ENCODE data around the gene TMEM272. TPM values are rescaled to one million over a fixed set of nuclear protein-coding genes. Genes with fewer than 3 reads are reported as not detected.

The TMEM272 gene
- total RNA-seq, 1 experiment from 2014 or later, result 0.17 TPM

DNA sequence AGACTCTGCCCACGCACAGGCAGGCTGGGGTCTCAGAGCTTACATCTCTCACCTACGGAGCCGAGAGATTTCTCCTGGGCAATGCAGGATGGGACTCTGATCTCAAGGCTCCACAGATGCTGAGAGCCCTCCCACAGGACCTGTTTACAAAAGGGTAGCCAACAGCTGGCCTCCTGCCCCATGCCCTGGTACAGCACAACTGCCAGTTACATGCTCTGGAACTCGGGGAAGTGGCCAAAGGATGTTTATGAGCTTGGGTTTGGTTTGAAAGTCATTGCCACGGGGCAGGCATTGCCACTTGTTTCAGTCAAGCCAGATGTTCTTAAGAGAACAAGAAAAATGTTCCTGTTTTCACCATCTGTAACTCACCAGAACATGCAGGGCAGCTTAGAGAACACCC is 44.5 kb downstream of the TMEM272 start:
- H3K36me3 ChIP-seq (ENCODE audit: control insufficient read depth in 1 of 2, insufficient read depth in 2 of 2, low read length in 2 of 2), result no peaks in the 10 kb centered on the region
- H4K20me1 ChIP-seq (ENCODE audit: insufficient read depth), result no peaks in the 10 kb centered on the region
- H2AFZ ChIP-seq (ENCODE audit: low read depth, low read length, poor library complexity, severe bottlenecking), result no peak overlapping the region
- H3K4me1 ChIP-seq (ENCODE audit: control insufficient read depth in 1 of 2, insufficient read depth in 2 of 2, low read length in 2 of 2), result peaks cover 22 to 37% of the 10 kb centered on the region in 2 experiments
- H3K27me3 ChIP-seq (ENCODE audit: insufficient read depth, low read length), result no peaks in the 10 kb centered on the region
- ChIA-PET CTCF (interaction anchor here (1.2 kb wide), 3 partner anchors 327 to 675 kb away, joined by 3 to 6 read pairs (median 4); no protein-coding TSS in a partner anchor), RAD21 (ENCODE audit: low non-redundant PET in 1 of 2, low total read pairs in 2 of 2, uncharacterized antibody in 2 of 2, unreplicated experiment in 2 of 2) (no interaction called here), POLR2A (interaction anchor here (0.8 to 2.6 kb wide), 2 partner anchors 348 to 357 kb away, joined by 3 to 9 read pairs; partner anchors contain the start of gene INTS6)
- no peak overlapping the region for H3K27ac ChIP-seq (ENCODE audit: low read depth, low read length)
- H3K9me2 ChIP-seq (ENCODE audit: insufficient read depth), result no peaks in the 10 kb centered on the region
- no peaks in the 10 kb centered on the region for H3K79me2 ChIP-seq (ENCODE audit: insufficient read depth, low read length)
- no peak for ATAC-seq
- intact Hi-C loops (cut with micrococcal nuclease), result loop anchor here (5.0 kb wide), 1 partner anchor 652 kb away; the partner anchor contains the start of gene VPS36
- H3K9ac ChIP-seq (ENCODE audit: low read length), result no peak overlapping the region
- DNase-seq (ENCODE audit: low read depth, low spot score), result no peak
- no peak overlapping the region for H3K4me3 ChIP-seq (replicated peaks in 1 of 2; ENCODE audit: low read depth in 1 of 2, low read length in 2 of 2)
- no TSS peak for BruUV-seq (replicated peaks)
- H3K9me3 ChIP-seq (ENCODE audit: control insufficient read depth in 1 of 2, insufficient read depth in 1 of 2, low read depth in 1 of 2, low read length in 2 of 2), result no peaks in the 10 kb centered on the region
- TF ChIP-seq SIN3A (IDR thresholded peaks at IDR 0.05; ENCODE audit: low read depth), result no peak
- H3K4me2 ChIP-seq (ENCODE audit: low read length), result no peak overlapping the region

DNA sequence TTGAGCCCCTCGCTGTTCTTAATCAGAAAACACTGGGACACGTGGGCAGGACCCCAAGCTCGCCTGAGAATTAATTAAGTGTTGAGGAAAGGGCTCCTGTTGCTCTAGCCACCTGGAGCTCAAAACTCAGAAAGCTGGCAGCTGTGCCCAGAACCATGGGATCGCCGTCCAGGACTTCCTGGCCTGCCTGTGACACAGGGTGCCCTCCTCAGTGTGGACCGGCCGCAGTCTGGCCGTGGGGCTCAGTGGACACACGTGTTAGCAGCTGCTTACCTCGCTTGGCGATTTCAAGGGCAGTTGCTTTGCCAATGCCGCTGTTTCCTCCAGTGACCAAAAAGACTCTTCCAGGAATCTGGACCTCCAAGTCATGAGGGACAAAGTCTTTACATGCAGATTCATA is 45.7 kb downstream of the TMEM272 start:
- Histone ChIP-seq H2AFZ (ENCODE audit: low read depth, low read length, poor library complexity, severe bottlenecking) (no peak overlapping the region), H3K36me3 (ENCODE audit: control insufficient read depth in 1 of 2, insufficient read depth in 2 of 2, low read length in 2 of 2) (no peaks in the 10 kb centered on the region), H3K9ac (ENCODE audit: low read length) (no peak overlapping the region), H3K9me3 (ENCODE audit: control insufficient read depth in 1 of 2, insufficient read depth in 1 of 2, low read depth in 1 of 2, low read length in 2 of 2) (no peaks in the 10 kb centered on the region), H3K4me3 (replicated peaks in 1 of 2; ENCODE audit: low read depth in 1 of 2, low read length in 2 of 2) (no peak overlapping the region), H3K27me3 (ENCODE audit: insufficient read depth, low read length) (no peaks in the 10 kb centered on the region), H3K9me2 (ENCODE audit: insufficient read depth) (no peaks in the 10 kb centered on the region), H4K20me1 (ENCODE audit: insufficient read depth) (no peaks in the 10 kb centered on the region), H3K79me2 (ENCODE audit: insufficient read depth, low read length) (no peaks in the 10 kb centered on the region), H3K27ac (ENCODE audit: low read depth, low read length) (no peak overlapping the region), H3K4me1 (ENCODE audit: control insufficient read depth in 1 of 2, insufficient read depth in 2 of 2, low read length in 2 of 2) (peaks cover 22 to 29% of the 10 kb centered on the region in 2 experiments), H3K4me2 (ENCODE audit: low read length) (no peak overlapping the region)
- DNase-seq (ENCODE audit: low read depth, low spot score) (no peak), ATAC-seq (no peak)
- RAD21 ChIA-PET (ENCODE audit: low non-redundant PET in 1 of 2, low total read pairs in 2 of 2, uncharacterized antibody in 2 of 2, unreplicated experiment in 2 of 2), result interaction anchor here in 1 of 2 experiments (1.9 kb wide), 1 partner anchor 513 kb away, joined by 8 read pairs; no protein-coding TSS in a partner anchor
- CTCF ChIA-PET, result interaction anchor here (1.1 to 5.4 kb wide), 5 partner anchors 366 to 674 kb away, joined by 3 to 90 read pairs (median 41); no protein-coding TSS in a partner anchor
- POLR2A ChIA-PET, result no interaction called here
- no TSS peak for BruUV-seq (replicated peaks)
- intact Hi-C loops (cut with micrococcal nuclease), result loop anchor here (5.0 kb wide), 2 partner anchors 217 to 577 kb away; partner anchors contain the start of genes FAM124A and WDFY2
- TF ChIP-seq SRF (IDR thresholded peaks at IDR 0.05; ENCODE audit: low read depth) (no peak), JUND (IDR thresholded peaks at IDR 0.05) (no peak), POLR2A (IDR thresholded peaks at IDR 0.05; ENCODE audit: borderline replicate concordance, extremely low read depth, insufficient read depth, insufficient read length) (no peak), SIN3A (IDR thresholded peaks at IDR 0.05; ENCODE audit: low read depth) (no peak), POLR2AphosphoS5 (IDR thresholded peaks at IDR 0.05; ENCODE audit: low read depth, low read length) (no peak), ELF1 (IDR thresholded peaks at IDR 0.05; ENCODE audit: borderline replicate concordance, low read depth) (no peak), EZH2phosphoT487 (IDR thresholded peaks at IDR 0.05; ENCODE audit: borderline replicate concordance) (no peak), TCF7L2 (IDR thresholded peaks at IDR 0.05; ENCODE audit: borderline replicate concordance, extremely low read depth, insufficient read depth, insufficient read length) (no peak), FOSL1 (IDR thresholded peaks at IDR 0.05; ENCODE audit: low read depth) (no peak), ATF3 (IDR thresholded peaks at IDR 0.05) (no peak), ZBTB33 (IDR thresholded peaks at IDR 0.05; ENCODE audit: extremely low read depth, insufficient replicate concordance, low read length) (no peak), CBX3 (IDR thresholded peaks at IDR 0.05; ENCODE audit: low read depth) (no peak), ZNF274 (IDR thresholded peaks at IDR 0.05; ENCODE audit: low read depth, low read length) (no peak), CTCF (IDR thresholded peaks at IDR 0.05 in 2 of 3, conservative IDR thresholded peaks at IDR 0.05 in 1 of 3; ENCODE audit: borderline replicate concordance in 1 of 3, insufficient read depth in 1 of 3, low read depth in 2 of 3, low read length in 2 of 3) (no peak), CEBPB (IDR thresholded peaks at IDR 0.05; ENCODE audit: low read depth) (no peak), RAD21 (IDR thresholded peaks at IDR 0.05; ENCODE audit: low read depth) (no peak)
- TF ChIP-seq, protein P1, sequence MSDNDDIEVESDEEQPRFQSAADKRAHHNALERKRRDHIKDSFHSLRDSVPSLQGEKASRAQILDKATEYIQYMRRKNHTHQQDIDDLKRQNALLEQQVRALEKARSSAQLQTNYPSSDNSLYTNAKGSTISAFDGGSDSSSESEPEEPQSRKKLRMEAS (IDR thresholded peaks at IDR 0.05), result no peak
